HepG2 (cell line): Measurements from ENCODE around the gene C15orf62. TPM values are rescaled to one million over a fixed set of nuclear protein-coding genes. Genes with fewer than 3 reads are reported as not detected.

ENCODE experiments used
- ATAC-seq: fragments of 200-7000 bp; cut with Tn5 transposase; 3 replicates; pipeline ENCODE4 v1.9.1; 2020; ENCODE audit warnings: mild to moderate bottlenecking, moderate library complexity
- BruUV-seq: library from RNA; stranded (reverse); fragments of 400-500 nt; replicated peaks from 2 replicates; lab custom pipeline; 2021; lab: Mats Ljungman, UMichigan
- CTCF ChIA-PET: fragments of 300-600 bp; formaldehyde crosslinking; extraction: SDS; loops from one replicate; lab custom pipeline; 2021; ENCODE audit warnings: low total read pairs, inconsistent platforms, low intra/inter-chr PET ratio; lab: Yijun Ruan, JAX
- POLR2A ChIA-PET: fragments of 350-600 bp; sonication (Branson Sonifier 250); formaldehyde crosslinking; loops from one replicate; lab custom pipeline; 2020; ENCODE audit warnings: antibody characterized with exemption, inconsistent platforms; lab: Yijun Ruan, JAX
- DNase-seq: peaks from one replicate; pipeline ENCODE4 v3.0.0-alpha.2; 2015; ENCODE audit warnings: low spot score
- FAIRE-seq: peaks from 3 replicates; lab custom pipeline; 2011; peaks lifted over from hg19 to GRCh38; lab: Jason Lieb, UNC
- H2AFZ ChIP-seq: one replicate; pipeline ENCODE4 v1.6.1; 2011; ENCODE audit warnings: low read length, inconsistent platforms
- H3K27ac ChIP-seq: fragments of 300-600 bp; 3 replicates; pipeline ENCODE4 v1.8.0; 2011; ENCODE audit warnings: mixed run types, mild to moderate bottlenecking, mixed read lengths, low read length, inconsistent platforms; ENCODE audit not compliant: insufficient read depth; ENCODE audit errors: extremely low read length
- H3K27me3 ChIP-seq, 2 experiments: fragments of 200-600 bp in 1 of 2; 2 replicates in 1 of 2; 3 replicates in 1 of 2; pipeline versions ENCODE4 v1.6.0 to v1.8.0; 2011; ENCODE audit warnings: low read length in 2 of 2, mild to moderate bottlenecking in 2 of 2, moderate library complexity in 2 of 2, inconsistent platforms in 1 of 2; ENCODE audit not compliant: insufficient read depth in 2 of 2, control insufficient read depth in 1 of 2
- H3K36me3 ChIP-seq, 2 experiments: fragments of 200-600 bp in 1 of 2; replicated peaks in 1 of 2; 2 replicates in 1 of 2; 3 replicates in 1 of 2; pipeline versions ENCODE4 v1.5.1 to v1.8.0; 2011; ENCODE audit warnings: low read length in 2 of 2, inconsistent platforms in 1 of 2; ENCODE audit not compliant: insufficient read depth in 2 of 2, control insufficient read depth in 1 of 2
- H3K4me1 ChIP-seq: 2 replicates; pipeline ENCODE4 v1.5.1; 2012; ENCODE audit warnings: low read length, inconsistent platforms; ENCODE audit not compliant: insufficient read depth
- H3K4me2 ChIP-seq: 2 replicates; pipeline ENCODE4 v1.6.0; 2011; ENCODE audit warnings: low read depth, low read length, inconsistent platforms
- H3K4me3 ChIP-seq, 3 experiments: fragments of 200-600 bp in 1 of 3; sonication (generic), shearing (Covaris generic) in 1 of 3; replicated peaks in 1 of 3; 2 replicates each; pipeline ENCODE4 v1.5.1; 2011 to 2016; ENCODE audit warnings: low read length in 3 of 3, inconsistent platforms in 2 of 3, low read depth in 2 of 3, mild to moderate bottlenecking in 2 of 3, control low read depth in 1 of 3, mixed read lengths in 1 of 3; ENCODE audit not compliant: insufficient read depth in 1 of 3
- H3K79me2 ChIP-seq: one replicate; pipeline ENCODE4 v1.6.1; 2011; ENCODE audit warnings: low read length, inconsistent platforms; ENCODE audit not compliant: insufficient read depth
- H3K9ac ChIP-seq: 2 replicates; pipeline ENCODE4 v1.6.0; 2011; ENCODE audit warnings: mild to moderate bottlenecking, low read depth, low read length, inconsistent platforms; ENCODE audit not compliant: insufficient read depth
- H3K9me3 ChIP-seq: 2 replicates; pipeline ENCODE4 v1.5.1; 2012; ENCODE audit warnings: mild to moderate bottlenecking, low read length
- H4K20me1 ChIP-seq: 2 replicates; pipeline ENCODE4 v1.6.0; 2011; ENCODE audit warnings: inconsistent platforms, mild to moderate bottlenecking, low read length, moderate library complexity; ENCODE audit not compliant: insufficient read depth
- DR1 ChIP-seq: sonication (generic); formaldehyde crosslinking; IDR thresholded peaks from 2 replicates; pipeline ENCODE4 v1.8.0; 2021; ENCODE audit warnings: mild to moderate bottlenecking, missing genetic modification reagents, inconsistent platforms
- FOSL2 ChIP-seq: sonication (generic); formaldehyde crosslinking; IDR thresholded peaks from 2 replicates; pipeline ENCODE4 v1.4.0; 2020; ENCODE audit warnings: missing genetic modification reagents
- FOXM1 ChIP-seq: sonication (generic); formaldehyde crosslinking; IDR thresholded peaks from 2 replicates; pipeline ENCODE4 v1.5.0; 2020; ENCODE audit warnings: missing genetic modification reagents
- NCOR1 ChIP-seq: fragments of 200-600 bp; sonication (generic); IDR thresholded peaks from 2 replicates; pipeline ENCODE4 v1.7.0; 2017; ENCODE audit warnings: antibody characterized with exemption, low read length, borderline replicate concordance
- POLR2A ChIP-seq, 2 experiments: IDR thresholded peaks; 2 replicates each; pipeline ENCODE4 v1.6.1; 2011; ENCODE audit warnings: low read depth in 2 of 2, low read length in 2 of 2, mild to moderate bottlenecking in 1 of 2, moderate library complexity in 1 of 2; ENCODE audit not compliant: insufficient read depth in 1 of 2
- ZMAT3 ChIP-seq: sonication (generic); formaldehyde crosslinking; conservative IDR thresholded peaks from 2 replicates; pipeline ENCODE4 v1.7.0; 2021; ENCODE audit warnings: missing genetic modification reagents
- WGBS: methylation state at CpG from one replicate; pipeline ENCODE4 v1.1.6; 2017; ENCODE audit warnings: low lambda C conversion rate; 5-methylcytosine and 5-hydroxymethylcytosine counted together
- in situ Hi-C: cut with HindIII; loops from 2 replicates; pipeline ENCODE4 v1.10.0; 2017; ENCODE audit warnings: low pct_unique_long_range_greater_than_20kb; ENCODE audit not compliant: extremely low pct_ligation_motif_present
- intact Hi-C: fragments of 100-400 bp; cut with micrococcal nuclease; formaldehyde crosslinking; loops from one replicate; pipeline ENCODE4 v1.10.0; 2022; ENCODE audit not compliant: unreplicated experiment
- polyA plus RNA-seq, 8 experiments: library from polyadenylated mRNA; depleted of rRNA in 3 of 8; stranded (reverse) in 7 of 8; unstranded in 1 of 8; fragments of >200 nt; fragmentation: Illumina TruSeq in 4 of 8; extraction: Trizol in 4 of 8; gene quantifications; 2 replicates each; pipeline versions ENCODE4 v1.2.1 to v1.2.3, GENCODE V29; 2011 to 2016; ENCODE audit warnings: low read depth in 4 of 8, missing spikeins in 1 of 8, mixed read lengths in 1 of 8; ENCODE audit not compliant: insufficient read depth in 1 of 8
- total RNA-seq, 5 experiments: library from RNA; depleted of rRNA; stranded (reverse); fragments of >200 nt; fragmentation: Illumina TruSeq; extraction: Trizol; gene quantifications; 2 replicates each; pipeline ENCODE4 v1.2.3, GENCODE V29; 2016; ENCODE audit warnings: low read depth in 1 of 5

Gene C15orf62
- total and polyA plus RNA-seq, 2 of the 13 experiments (the other 11 are each of a cell fraction or from before 2014, with no cell fraction given) = 0.51 to 1.1 TPM

- TF ChIP-seq DR1 (CRISPR knock-in tag) = no peak
- TF ChIP-seq FOSL2 (CRISPR knock-in tag) = no peak
- TF ChIP-seq FOXM1 (CRISPR knock-in tag) = no peak
- no peak for TF ChIP-seq ZMAT3 (CRISPR knock-in tag)
These were observed 39.2 kb downstream of the C15orf62 start (continued) for GRCh38 chr15:40808861-40809450.

GRCh38 chr15:40812721-40813425 lies 43.1 kb downstream of the C15orf62 start:
- ChIA-PET POLR2A (no interaction called here), CTCF (no interaction called here)
- no peak overlapping the region for H3K4me2 ChIP-seq
- intact Hi-C loops = no loop called here
- no peaks in the 10 kb centered on the region for H3K9me3 ChIP-seq
- TF ChIP-seq POLR2A (IDR thresholded peaks at IDR 0.05; ENCODE audit: insufficient read depth in 1 of 2, low read depth in 2 of 2, low read length in 2 of 2) (0 out of 4 replicates have a peak, but pooled peaks of 1 of the 2 experiments have one; percentile 21), NCOR1 (no peak)
- peaks cover 6% of the 10 kb centered on the region for H3K79me2 ChIP-seq
- no peak overlapping the region for H3K27ac ChIP-seq
- DNase-seq (no peak), FAIRE-seq (no peak), ATAC-seq (no peak)
- no peak overlapping the region for H2AFZ ChIP-seq
- BruUV-seq = no TSS peak
- H3K27me3 ChIP-seq = no peaks in the 10 kb centered on the region; a peak in 1 of 5 replicates
- in situ Hi-C loops = no loop called here
- H3K4me3 ChIP-seq = no peak overlapping the region
- H3K36me3 ChIP-seq = peaks cover 8 to 22% of the 10 kb centered on the region in 2 experiments
- H3K4me1 ChIP-seq = peaks cover 15% of the 10 kb centered on the region
- H4K20me1 ChIP-seq = no peaks in the 10 kb centered on the region
- 94% methylated on average over 10 of the region's 12 CpGs for WGBS
- no peak overlapping the region for H3K9ac ChIP-seq
